Astrocyte (in vitro differentiated cells and primary cell): ENCODE measurements around the gene SH2D3A.

Experiments
- CTCF ChIP-seq: IDR thresholded peaks from 2 replicates; pipeline ENCODE4 v1.5.1; 2011; ENCODE audit warnings: low read depth, mild to moderate bottlenecking, inconsistent platforms, low read length, moderate library complexity; ENCODE audit not compliant: insufficient read depth
- EZH2 ChIP-seq: IDR thresholded peaks from 2 replicates; pipeline ENCODE4 v1.6.1; 2012; ENCODE audit warnings: mild to moderate bottlenecking, low read length, inconsistent platforms; ENCODE audit not compliant: insufficient read depth

GRCh38 chr19:6720369-6721137 is 46.7 kb downstream of the SH2D3A start, which contains the start of gene C3:
- no peak for TF ChIP-seq CTCF
- TF ChIP-seq EZH2 = no peak
